HG03196 (cell line): ENCODE results near the gene HMGCL.

Experiments used
- ATAC-seq: cut with Tn5 transposase; IDR thresholded peaks from one replicate; pipeline ENCODE4 v1.9.1; 2021; ENCODE audit not compliant: unreplicated experiment

HMGCL gene

DNA sequence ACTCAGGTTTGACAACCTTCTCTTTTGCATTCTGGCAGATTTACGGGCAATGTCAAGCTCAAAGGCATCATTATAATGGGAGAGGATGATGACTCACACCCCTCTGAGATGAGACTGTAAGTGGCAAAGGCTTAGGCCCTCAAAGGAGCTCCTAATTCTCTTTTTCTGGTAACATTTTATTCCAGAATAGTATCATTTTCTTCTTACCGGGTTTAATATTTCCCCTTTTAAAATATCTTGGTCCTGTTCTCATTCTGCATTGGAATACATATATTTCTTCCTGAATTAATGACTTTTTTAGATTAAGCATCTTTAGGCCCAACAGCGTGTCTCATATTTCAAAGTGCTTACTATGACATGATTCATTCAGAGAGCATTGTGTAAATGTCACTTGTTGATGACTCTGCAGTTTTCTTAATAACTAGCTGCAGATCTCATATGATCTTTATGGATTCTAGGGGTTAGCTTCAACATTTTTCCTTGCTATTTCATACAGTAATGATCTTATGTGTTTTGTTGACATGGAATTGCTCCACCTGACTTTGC lies 45.3 kb downstream of the HMGCL start:
- no peak for ATAC-seq

DNA sequence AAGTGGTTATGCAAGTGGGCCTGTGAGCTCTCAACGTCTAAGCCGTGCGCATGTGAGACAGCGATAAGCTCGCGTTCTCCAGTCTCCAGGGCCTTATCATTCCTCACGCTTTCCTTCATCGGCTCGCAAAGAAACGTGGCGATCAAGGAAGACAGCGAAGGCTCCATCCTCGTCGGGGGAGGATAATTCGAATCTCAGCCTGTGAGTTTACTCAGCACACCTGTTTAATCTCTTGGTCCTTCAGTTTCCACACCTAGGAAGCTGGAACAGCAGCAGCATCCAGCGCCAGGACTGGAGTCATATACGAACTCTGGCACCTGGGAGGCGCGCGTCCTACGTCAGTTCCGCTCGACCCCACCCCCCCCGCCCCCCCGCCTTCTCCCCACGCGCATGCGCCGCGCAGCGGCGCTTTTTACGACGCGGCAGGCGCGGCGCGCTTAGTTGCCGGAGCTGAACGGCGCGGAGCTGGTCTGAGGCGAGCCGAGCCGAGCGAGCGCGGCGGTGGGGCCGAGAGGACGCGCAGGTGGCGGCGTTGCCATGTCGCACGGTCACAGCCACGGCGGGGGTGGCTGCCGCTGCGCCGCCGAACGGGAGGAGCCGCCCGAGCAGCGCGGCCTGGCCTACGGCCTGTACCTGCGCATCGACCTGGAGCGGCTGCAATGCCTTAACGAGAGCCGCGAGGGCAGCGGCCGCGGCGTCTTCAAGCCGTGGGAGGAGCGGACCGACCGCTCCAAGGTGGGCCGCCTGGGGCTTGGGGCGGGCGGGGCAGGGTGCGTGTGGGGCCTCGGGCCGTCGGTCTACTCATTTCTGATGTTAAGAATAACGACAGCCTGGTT lies 47.0 kb downstream of the HMGCL start, which contains the start of gene PITHD1:
PITHD1 (plus strand) TSS at position 440 of the 836 bp plus-strand sequence; CDS start at position 538, 98 bp downstream.
- ATAC-seq, result peak; percentile 65

DNA sequence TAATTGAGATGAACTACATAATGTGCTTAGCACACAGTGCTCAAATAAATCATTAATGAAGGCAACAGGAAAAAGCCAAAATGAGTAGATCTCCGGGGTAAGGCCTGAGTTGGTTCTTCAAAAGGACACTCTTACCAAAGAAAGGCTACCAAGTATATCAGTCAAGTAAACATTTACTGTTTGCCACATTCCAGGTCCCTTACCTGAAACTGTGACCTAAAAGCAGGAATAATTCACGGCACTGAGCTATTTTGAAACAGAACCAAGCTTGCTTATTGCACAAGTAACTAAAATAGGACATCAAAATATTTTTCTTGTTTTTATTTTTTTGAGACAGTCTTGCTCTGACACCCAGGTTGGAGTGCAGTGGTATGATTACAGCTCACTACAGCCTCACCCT lies 49.0 kb downstream of the HMGCL start:
- ATAC-seq, result no peak

DNA sequence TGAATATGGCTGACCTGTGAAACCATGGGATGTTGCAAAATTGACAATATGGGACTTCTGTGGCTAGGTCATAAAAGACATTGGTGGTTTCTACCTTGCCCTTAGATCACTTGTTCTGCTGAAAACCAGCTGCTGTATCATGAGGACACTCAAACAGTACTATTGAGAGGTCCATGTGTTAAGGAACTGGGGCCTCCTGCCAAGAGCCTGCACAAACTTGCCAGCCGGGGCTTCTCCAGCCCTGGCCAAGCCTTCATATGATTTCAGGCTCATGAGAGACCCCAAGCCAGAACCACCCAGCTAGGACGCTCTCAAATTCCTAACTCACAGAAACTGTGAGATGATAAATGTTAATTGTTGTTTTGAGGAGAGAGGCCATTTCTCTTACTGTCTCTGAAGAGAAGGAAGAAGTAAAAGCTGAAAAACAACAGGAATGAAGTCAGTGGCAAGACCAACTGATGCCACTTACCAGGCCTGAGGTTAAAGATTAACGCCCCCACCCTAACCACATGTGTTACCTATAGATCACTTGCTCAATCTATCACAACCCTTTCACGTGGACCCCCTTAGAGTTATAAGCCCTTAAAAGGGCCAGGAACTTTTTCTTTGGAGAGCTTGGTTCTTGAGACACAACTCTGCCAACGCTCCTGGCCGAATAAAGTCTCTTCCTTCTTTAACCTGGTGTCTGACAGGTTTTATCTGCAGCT lies 50.9 kb downstream of the HMGCL start:
- ATAC-seq, result no peak

DNA sequence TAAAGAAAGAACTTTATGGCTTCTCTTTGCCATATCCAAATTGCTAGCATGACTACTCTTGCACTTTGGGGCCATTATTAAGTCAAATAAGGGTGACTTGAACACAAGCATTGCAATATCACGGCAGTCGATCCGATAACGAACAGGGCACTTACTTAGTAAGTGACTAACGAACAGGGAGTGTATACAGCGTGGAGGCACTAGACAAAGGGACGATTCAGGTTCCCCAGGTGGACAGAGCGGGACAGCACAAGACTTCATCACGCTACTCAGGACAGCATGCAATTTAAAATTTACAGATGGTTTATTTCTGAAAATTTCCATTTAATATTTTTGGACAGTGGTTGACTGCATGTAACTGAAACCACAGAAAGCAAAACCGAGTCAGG lies 52.4 kb downstream of the HMGCL start:
- no peak for ATAC-seq

DNA sequence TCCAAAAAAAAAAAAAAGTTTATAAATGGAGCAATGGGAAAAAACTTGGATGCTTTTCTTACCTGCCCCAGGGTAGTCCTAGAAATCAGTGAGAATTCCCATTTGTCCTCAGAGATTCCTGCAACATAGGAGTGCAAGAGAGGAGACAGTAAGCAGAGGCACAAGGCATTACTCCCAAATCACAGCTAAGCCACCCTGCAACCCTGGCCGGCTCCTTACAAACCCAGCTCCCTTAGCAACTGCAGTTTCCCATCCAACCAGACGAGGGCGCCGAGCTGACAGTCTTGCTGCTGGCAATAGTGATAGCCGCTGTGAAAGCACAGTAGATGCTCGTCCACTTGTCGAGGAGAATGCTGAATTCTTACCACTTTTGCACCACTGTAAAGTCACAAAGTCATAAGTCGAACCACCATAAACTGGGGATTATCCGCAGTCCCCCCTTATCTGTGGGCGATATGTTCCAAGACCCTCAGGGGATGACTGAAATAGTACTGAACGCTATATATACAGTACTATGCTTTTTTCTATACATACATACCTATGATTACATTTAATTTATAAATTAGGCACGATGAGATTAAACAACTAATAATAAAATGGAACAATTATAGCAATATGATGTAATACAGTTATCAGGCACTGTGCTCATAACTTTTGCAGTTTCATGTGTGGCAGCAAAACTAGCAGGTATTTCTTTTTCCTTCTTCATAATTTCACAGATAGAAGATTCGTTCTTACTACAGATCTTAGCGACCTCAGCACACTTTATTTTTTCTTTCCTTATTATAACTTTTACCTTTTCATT lies 53.0 kb downstream of the HMGCL start:
- no peak for ATAC-seq

DNA sequence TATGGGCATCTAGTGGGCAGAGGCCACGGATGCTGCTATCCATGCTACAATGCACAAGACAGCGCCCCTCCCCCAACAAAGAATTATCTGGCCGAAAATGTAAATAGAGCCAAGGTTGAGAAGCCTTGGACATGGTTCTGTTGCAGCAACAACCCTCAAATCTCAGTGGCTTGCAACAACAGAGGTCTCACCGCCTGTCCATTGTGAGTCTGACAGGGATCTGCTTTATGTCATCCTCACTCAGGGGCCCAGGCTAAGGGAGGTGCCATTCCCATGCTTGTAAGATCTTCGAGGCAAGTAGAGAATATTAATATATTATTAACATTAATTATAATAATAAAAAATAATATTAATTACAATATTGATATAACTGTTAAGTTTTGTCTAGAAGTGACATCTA lies 56.5 kb downstream of the HMGCL start:
- ATAC-seq, result no peak

DNA sequence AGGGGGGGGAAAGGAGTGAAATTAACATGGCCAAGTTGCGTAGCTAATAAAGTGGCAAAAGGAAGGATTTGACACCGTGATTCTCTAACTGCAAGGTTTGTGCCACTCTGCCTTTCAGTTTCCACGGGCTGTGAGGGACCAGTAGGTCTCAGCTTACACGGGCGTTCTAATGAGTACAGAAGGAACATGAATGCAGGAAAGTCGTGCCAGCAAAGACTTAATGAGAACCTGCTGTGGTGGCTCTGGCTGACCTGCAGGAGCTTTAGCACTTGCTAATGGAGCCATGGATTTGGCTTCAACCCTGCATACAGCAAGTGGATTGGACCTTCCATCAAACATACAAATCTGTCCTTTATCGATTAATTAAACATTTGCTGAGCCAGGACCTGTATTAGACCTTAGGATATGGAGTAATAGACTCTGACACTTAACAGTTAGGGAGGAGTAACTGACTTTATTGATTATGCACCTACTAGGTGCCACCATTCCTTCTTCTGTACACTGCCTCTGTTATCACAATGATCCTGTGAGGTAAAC lies 62.1 kb downstream of the HMGCL start:
- ATAC-seq, result no peak

DNA sequence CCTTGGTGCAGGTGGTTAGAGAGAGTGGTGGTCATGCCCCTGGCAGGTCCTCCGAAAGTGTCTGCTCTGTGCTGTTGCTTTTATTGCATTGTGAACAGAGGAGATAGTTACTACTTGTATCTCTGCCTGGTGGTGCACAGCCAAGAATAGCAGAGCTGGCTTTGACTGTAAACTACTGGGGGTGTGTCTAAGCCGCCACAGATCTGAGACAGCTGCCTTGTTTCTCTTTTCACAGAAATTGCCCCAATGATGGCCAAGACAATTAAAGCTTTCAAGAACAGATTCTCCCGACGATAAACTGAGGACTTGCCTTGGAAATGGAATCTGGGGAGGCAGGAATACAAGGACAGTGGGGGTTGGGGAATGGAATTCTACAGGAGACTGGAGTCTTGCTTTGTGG lies 66.0 kb downstream of the HMGCL start:
- no peak for ATAC-seq

DNA sequence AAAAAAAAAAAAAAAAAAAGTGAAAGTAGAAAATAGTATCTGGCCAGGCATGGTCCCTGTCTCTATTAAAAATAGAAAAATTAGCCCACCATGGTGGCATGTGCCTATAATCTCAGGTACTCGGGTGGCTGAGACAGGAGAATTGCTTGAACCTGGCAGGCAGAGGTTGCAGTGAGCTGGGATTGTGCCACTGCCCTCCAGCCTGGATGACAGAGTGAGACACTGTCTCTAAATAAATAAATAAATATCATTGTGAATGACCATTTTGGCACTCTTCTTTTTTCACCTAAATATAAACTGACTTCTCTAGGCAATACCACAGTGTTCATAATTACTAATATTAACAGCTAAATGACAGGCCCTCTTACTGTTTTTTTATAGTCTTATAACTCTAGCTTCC lies 67.4 kb downstream of the HMGCL start:
- no peak for ATAC-seq

DNA sequence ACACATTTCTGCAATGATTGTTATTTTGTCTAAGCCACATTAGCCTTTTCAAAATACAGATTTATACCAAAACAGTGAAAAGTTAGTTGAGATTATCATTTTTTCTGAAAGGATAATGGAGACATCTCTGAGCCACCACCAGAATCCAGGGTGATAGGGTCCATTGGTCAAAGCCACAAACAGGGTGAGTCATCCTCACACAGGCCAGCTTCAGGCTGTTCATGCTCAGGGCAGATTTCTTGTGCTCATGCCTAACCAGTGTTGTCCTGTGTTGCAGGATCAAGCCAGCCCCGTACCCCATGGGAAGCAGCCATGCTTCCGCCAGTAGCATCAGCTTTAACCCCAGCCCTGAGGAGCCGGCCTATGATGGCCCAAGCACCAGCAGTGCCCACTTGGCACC lies 68.6 kb downstream of the HMGCL start:
- no peak for ATAC-seq

DNA sequence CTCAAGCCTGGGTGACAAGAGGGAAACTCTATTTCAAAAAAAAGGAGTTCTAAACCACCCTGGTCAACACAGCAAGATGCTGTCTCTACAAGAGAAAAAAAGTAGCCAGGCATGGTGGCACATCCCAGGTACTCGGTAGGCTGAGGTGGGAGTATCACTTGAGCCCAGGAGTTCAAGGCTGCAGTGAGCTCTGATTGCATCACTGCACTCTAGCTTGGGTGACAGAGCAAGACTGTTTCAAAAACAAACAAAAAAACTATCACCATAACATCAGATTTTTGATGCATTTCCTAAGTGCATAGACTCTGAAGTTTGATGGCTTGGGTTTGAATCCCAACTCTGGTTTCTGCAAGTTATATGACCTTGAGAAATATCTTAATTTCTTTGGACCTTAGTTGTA lies 72.3 kb downstream of the HMGCL start:
- ATAC-seq, result no peak
